Measurements from ENCODE around the gene INTS7.

GRCh38 chr1:211929683-211930082 lies 105.7 kb downstream of the INTS7 start:
- no peak for TF ChIP-seq EZH2phosphoT487 (IDR thresholded peaks at IDR 0.05)
- TF ChIP-seq, protein P1, sequence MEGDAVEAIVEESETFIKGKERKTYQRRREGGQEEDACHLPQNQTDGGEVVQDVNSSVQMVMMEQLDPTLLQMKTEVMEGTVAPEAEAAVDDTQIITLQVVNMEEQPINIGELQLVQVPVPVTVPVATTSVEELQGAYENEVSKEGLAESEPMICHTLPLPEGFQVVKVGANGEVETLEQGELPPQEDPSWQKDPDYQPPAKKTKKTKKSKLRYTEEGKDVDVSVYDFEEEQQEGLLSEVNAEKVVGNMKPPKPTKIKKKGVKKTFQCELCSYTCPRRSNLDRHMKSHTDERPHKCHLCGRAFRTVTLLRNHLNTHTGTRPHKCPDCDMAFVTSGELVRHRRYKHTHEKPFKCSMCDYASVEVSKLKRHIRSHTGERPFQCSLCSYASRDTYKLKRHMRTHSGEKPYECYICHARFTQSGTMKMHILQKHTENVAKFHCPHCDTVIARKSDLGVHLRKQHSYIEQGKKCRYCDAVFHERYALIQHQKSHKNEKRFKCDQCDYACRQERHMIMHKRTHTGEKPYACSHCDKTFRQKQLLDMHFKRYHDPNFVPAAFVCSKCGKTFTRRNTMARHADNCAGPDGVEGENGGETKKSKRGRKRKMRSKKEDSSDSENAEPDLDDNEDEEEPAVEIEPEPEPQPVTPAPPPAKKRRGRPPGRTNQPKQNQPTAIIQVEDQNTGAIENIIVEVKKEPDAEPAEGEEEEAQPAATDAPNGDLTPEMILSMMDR (IDR thresholded peaks at IDR 0.05), result no peak

Measured in neural progenitor cell (in vitro differentiated cells).